Keratinocyte (primary cell): ENCODE results near the gene LTBP2. TPM values are rescaled to one million over a fixed set of nuclear protein-coding genes. Genes with fewer than 3 reads are reported as not detected.

Experiments
- DNase-seq: peaks from one replicate; pipeline ENCODE4 v3.0.0-alpha.2; 2011; ENCODE audit warnings: low read depth, missing footprints, low spot score
- FAIRE-seq: peaks from 2 replicates; lab custom pipeline; 2011; peaks lifted over from hg19 to GRCh38; lab: Jason Lieb, UNC
- H2AFZ ChIP-seq: 2 replicates; pipeline ENCODE4 v1.6.0; 2012; ENCODE audit warnings: low read length, control low read depth, inconsistent platforms; ENCODE audit not compliant: control insufficient read depth
- H3K27ac ChIP-seq: 2 replicates; pipeline ENCODE4 v1.5.1; 2011; ENCODE audit warnings: low read length; ENCODE audit not compliant: control insufficient read depth, insufficient read depth
- H3K27me3 ChIP-seq: 3 replicates; pipeline ENCODE4 v1.6.0; 2011; ENCODE audit warnings: low read length; ENCODE audit not compliant: control insufficient read depth, insufficient read depth; ENCODE audit errors: extremely low read depth
- H3K36me3 ChIP-seq, 2 experiments: 2 replicates in 1 of 2; 3 replicates in 1 of 2; pipeline ENCODE4 v1.5.1; 2011; ENCODE audit warnings: low read length in 2 of 2, mild to moderate bottlenecking in 1 of 2; ENCODE audit not compliant: control insufficient read depth in 2 of 2, insufficient read depth in 2 of 2; ENCODE audit errors: extremely low read depth in 1 of 2
- H3K4me1 ChIP-seq: 3 replicates; pipeline ENCODE4 v1.5.1; 2011; ENCODE audit warnings: low read length; ENCODE audit not compliant: control insufficient read depth, insufficient read depth; ENCODE audit errors: extremely low read depth
- H3K4me2 ChIP-seq: 3 replicates; pipeline ENCODE4 v1.6.0; 2011; ENCODE audit warnings: low read depth, low read length; ENCODE audit not compliant: control insufficient read depth, insufficient read depth; ENCODE audit errors: extremely low read depth
- H3K4me3 ChIP-seq, 3 experiments: fragments of 200-600 bp in 1 of 3; sonication (generic) in 1 of 3; 2 replicates in 2 of 3; 3 replicates in 1 of 3; pipeline ENCODE4 v1.5.1; 2011 to 2016; ENCODE audit warnings: low read length in 3 of 3, mild to moderate bottlenecking in 3 of 3, control low read depth in 2 of 3, inconsistent platforms in 1 of 3, low read depth in 1 of 3, mixed read lengths in 1 of 3, mixed run types in 1 of 3, moderate library complexity in 1 of 3; ENCODE audit not compliant: control insufficient read depth in 2 of 3, insufficient read depth in 2 of 3; ENCODE audit errors: extremely low read depth in 1 of 3
- H3K79me2 ChIP-seq: 2 replicates; pipeline ENCODE4 v1.6.0; 2012; ENCODE audit warnings: low read length; ENCODE audit not compliant: control insufficient read depth, insufficient read depth
- H3K9ac ChIP-seq: 3 replicates; pipeline ENCODE4 v1.6.0; 2011; ENCODE audit warnings: low read length; ENCODE audit not compliant: control insufficient read depth, insufficient read depth; ENCODE audit errors: extremely low read depth
- H3K9me1 ChIP-seq: 3 replicates; pipeline ENCODE4 v1.6.0; 2011; ENCODE audit warnings: low read length; ENCODE audit not compliant: control insufficient read depth, insufficient read depth; ENCODE audit errors: extremely low read depth
- H3K9me3 ChIP-seq: 2 replicates; pipeline ENCODE4 v1.5.1; 2012; ENCODE audit warnings: low read depth, low read length; ENCODE audit not compliant: control insufficient read depth
- H4K20me1 ChIP-seq: 3 replicates; pipeline ENCODE4 v1.6.0; 2011; ENCODE audit warnings: low read length; ENCODE audit not compliant: control insufficient read depth, insufficient read depth; ENCODE audit errors: extremely low read depth
- EZH2 ChIP-seq: IDR thresholded peaks from one replicate; pipeline ENCODE4 v1.6.1; 2012; ENCODE audit warnings: inconsistent platforms, mild to moderate bottlenecking, low read length, moderate library complexity
- dilution Hi-C: fragments of 300-500 bp; cut with MboI; formaldehyde crosslinking; loops from one replicate; pipeline ENCODE4 v1.7.0; 2020; ENCODE audit warnings: low sequenced_read_pairs; ENCODE audit not compliant: extremely low pct_ligation_motif_present
- polyA plus RNA-seq, 5 experiments: library from polyadenylated mRNA; depleted of rRNA in 3 of 5; stranded (reverse) in 3 of 5; stranded (forward) in 1 of 5; unstranded in 1 of 5; fragments of >200 nt; gene quantifications; 1 replicate in 1 of 5; 2 replicates in 3 of 5; 3 replicates in 1 of 5; pipeline versions ENCODE4 v1.2.1 to v1.2.3, GENCODE V29; 2011 to 2012; ENCODE audit warnings: missing spikeins in 2 of 5, low read depth in 1 of 5, low replicate concordance in 1 of 5
- TF ChIP-seq, protein P1 (sequence below), 3 experiments: IDR thresholded peaks in 1 of 3; conservative IDR thresholded peaks in 1 of 3; optimal IDR thresholded peaks in 1 of 3; 2 replicates in 2 of 3; 3 replicates in 1 of 3; pipeline versions ENCODE3 to v1.5.1; 2011; ENCODE audit warnings: low read length in 3 of 3, mild to moderate bottlenecking in 3 of 3, moderate library complexity in 2 of 3, control low read depth in 1 of 3, inconsistent platforms in 1 of 3; ENCODE audit not compliant: insufficient read depth in 2 of 3; ENCODE audit errors: extremely low read depth in 1 of 3

LTBP2 gene
- polyA plus RNA-seq, 1 donor (not counting 4 experiments of a cell fraction or from before 2014, with no cell fraction given): 23.9 TPM

DNA sequence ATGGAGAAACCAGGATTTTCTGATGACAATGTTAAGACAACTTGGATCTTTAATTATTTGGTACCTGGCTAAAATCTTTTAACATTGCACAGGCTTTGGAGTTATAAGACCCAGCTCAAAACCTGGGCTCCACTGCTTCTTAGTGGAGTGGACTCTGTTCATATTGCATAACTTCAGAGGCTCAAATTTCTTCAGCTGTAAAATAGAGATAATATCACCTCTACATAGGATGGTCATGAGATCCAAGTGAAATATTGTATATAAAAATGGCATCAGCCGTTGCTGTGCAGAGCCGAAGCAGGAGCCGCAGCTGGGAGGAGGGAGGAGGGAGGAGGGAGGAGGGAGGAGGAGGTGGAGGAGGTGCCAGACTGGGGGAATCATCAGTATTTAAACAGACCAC lies 129.5 kb downstream of the LTBP2 start:
- dilution Hi-C loops: no loop called here
- Histone ChIP-seq H2AFZ (no peak overlapping the region), H3K79me2 (peaks cover 8% of the 10 kb centered on the region), H3K4me1 (peaks cover 4% of the 10 kb centered on the region), H3K4me2 (no peak overlapping the region), H3K4me3 (no peak overlapping the region), H3K9me1 (no peaks in the 10 kb centered on the region), H3K27me3 (no peaks in the 10 kb centered on the region), H3K36me3 (peaks cover 39% of the 10 kb centered on the region in 2 experiments), H3K9me3 (no peaks in the 10 kb centered on the region), H4K20me1 (no peaks in the 10 kb centered on the region), H3K9ac (no peak overlapping the region), H3K27ac (no peak overlapping the region)
- no peak for TF ChIP-seq EZH2
- TF ChIP-seq, protein P1, sequence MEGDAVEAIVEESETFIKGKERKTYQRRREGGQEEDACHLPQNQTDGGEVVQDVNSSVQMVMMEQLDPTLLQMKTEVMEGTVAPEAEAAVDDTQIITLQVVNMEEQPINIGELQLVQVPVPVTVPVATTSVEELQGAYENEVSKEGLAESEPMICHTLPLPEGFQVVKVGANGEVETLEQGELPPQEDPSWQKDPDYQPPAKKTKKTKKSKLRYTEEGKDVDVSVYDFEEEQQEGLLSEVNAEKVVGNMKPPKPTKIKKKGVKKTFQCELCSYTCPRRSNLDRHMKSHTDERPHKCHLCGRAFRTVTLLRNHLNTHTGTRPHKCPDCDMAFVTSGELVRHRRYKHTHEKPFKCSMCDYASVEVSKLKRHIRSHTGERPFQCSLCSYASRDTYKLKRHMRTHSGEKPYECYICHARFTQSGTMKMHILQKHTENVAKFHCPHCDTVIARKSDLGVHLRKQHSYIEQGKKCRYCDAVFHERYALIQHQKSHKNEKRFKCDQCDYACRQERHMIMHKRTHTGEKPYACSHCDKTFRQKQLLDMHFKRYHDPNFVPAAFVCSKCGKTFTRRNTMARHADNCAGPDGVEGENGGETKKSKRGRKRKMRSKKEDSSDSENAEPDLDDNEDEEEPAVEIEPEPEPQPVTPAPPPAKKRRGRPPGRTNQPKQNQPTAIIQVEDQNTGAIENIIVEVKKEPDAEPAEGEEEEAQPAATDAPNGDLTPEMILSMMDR (optimal IDR thresholded peaks at IDR 0.05 in 1 of 3, IDR thresholded peaks at IDR 0.05 in 1 of 3, conservative IDR thresholded peaks at IDR 0.05 in 1 of 3; ENCODE audit: extremely low read depth in 1 of 3, insufficient read depth in 2 of 3, low read length in 3 of 3): no peak
- no peak for FAIRE-seq
- no peak for DNase-seq

DNA sequence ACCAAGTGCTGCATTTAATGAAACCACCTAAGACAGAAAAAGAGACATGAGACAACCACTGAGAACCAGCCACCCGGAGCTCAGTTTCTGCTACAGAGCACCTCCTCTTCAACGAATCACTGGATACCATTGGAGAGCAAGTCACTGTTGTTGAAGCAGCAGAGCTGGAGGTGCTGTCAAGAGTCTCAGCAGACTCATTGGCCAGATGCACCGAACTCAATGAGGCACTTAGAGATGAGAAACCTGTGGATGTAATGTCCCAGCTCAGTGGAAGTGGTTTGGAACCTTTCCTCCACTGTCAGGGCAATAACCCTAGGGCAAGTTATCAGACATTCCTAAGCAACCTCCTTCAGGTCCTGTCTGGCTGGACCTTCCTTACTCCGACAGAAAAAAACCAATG lies 132.0 kb downstream of the LTBP2 start:
- no peak overlapping the region for H3K27ac ChIP-seq
- no peak overlapping the region for H3K4me3 ChIP-seq
- no peaks in the 10 kb centered on the region for H3K79me2 ChIP-seq
- no peaks in the 10 kb centered on the region for H3K9me1 ChIP-seq
- H3K36me3 ChIP-seq: peaks cover 38 to 41% of the 10 kb centered on the region in 2 experiments
- no peak overlapping the region for H3K9ac ChIP-seq
- FAIRE-seq: no peak
- peaks cover 4% of the 10 kb centered on the region for H3K4me1 ChIP-seq
- no peak for DNase-seq
- no peak overlapping the region for H2AFZ ChIP-seq
- no peak overlapping the region for H3K4me2 ChIP-seq
- no peaks in the 10 kb centered on the region for H4K20me1 ChIP-seq
- H3K27me3 ChIP-seq: no peaks in the 10 kb centered on the region
- dilution Hi-C loops: no loop called here
- no peak for TF ChIP-seq EZH2
- TF ChIP-seq, protein P1 (optimal IDR thresholded peaks at IDR 0.05 in 1 of 3, IDR thresholded peaks at IDR 0.05 in 1 of 3, conservative IDR thresholded peaks at IDR 0.05 in 1 of 3; ENCODE audit: extremely low read depth in 1 of 3, insufficient read depth in 2 of 3, low read length in 3 of 3): no peak
- H3K9me3 ChIP-seq: no peaks in the 10 kb centered on the region
